ENCODE data around the gene P3H2. TPM values are rescaled to one million over a fixed set of nuclear protein-coding genes. Genes with fewer than 3 reads are reported as not detected.

Gene P3H2
- total and polyA plus RNA-seq, 11 donors = 0.55 to 24.8 (median 3.8) TPM

GRCh38 chr3:189982321-189982945 is 138.3 kb downstream of the P3H2 start:
- Histone ChIP-seq H3K27ac (peak overlapping the region in 1 of 12 donors; percentile 43), H3K27me3 (no peaks in the 10 kb centered on the region), H3K4me1 (peaks cover 0 to 25% (median 18%) of the 10 kb centered on the region in 12 donors), H3K4me3 (no peak overlapping the region), H3K9me3 (no peaks in the 10 kb centered on the region), H3K36me3 (no peaks in the 10 kb centered on the region)
- DNase-seq (no peak), ATAC-seq (peak in 2 of 4 donors; percentile 12 to 18)
- no peak for TF ChIP-seq POLR2A (IDR thresholded peaks at IDR 0.05)
- TF ChIP-seq CTCF (IDR thresholded peaks at IDR 0.05) = no peak
- intact Hi-C loops (cut with DNase I) = no loop called here
- 35 to 47% (median 38%) methylated on average over 5 of the region's 5 CpGs for WGBS, 4 donors

DNA sequence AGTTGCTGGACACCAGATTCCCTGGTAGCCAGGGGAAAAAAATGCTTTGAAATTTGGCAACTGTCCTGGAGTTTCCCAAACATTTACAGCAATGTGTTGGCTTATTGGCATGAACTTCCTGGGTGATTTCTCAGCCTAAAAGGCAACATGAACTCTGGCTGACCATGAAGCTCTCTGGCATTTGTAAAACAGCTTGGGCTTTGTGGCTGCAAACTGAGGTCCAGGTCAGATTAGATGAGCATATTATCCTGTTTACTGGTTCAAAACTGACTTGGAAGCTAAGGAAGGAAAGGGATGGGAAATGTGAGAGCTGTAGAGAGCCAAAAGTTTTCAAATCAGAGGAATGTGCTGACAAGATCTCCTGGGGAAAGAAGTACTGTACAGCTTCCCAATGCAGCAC is 139.0 kb downstream of the P3H2 start:
- intact Hi-C loops (cut with DNase I) = no loop called here
- Histone ChIP-seq H3K4me1 (peaks cover 0 to 25% (median 18%) of the 10 kb centered on the region in 12 donors), H3K9me3 (no peaks in the 10 kb centered on the region), H3K36me3 (no peaks in the 10 kb centered on the region), H3K27me3 (no peaks in the 10 kb centered on the region), H3K27ac (peak overlapping the region in 4 of 12 donors; percentile 2 to 20 (median 16)), H3K4me3 (no peak overlapping the region)
- TF ChIP-seq POLR2A (IDR thresholded peaks at IDR 0.05) (no peak), CTCF (IDR thresholded peaks at IDR 0.05) (no peak)
- DNase-seq (peak in 1 of 5 donors; percentile 13), ATAC-seq (peak in 3 of 4 donors; percentile 63 to 67 (median 65))

DNA sequence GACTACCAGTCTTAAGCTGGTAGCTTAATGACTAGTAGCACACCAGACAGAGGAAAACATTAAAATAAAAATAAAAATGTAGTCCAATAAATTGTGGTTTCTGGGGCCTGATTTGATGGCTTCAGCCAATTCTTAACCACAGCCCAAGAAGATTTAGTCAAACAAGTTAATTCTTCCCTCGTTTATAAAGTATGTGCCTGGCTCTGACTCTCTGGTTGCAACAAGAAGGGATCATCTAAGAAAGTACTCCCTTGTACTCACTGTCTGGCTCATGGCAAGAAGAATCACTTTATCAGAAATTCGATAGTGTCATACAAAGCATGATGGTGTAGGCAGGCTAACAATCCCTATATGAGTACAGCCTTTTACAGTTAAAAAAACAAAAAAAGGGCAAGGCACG is 141.9 kb downstream of the P3H2 start:
- DNase-seq (no peak), ATAC-seq (no peak)
- intact Hi-C loops (cut with DNase I) = loop anchor here in 3 of 10 donors (5.0 to 10.0 kb wide), 3 partner anchors 34 to 146 kb away; partner anchors contain the start of gene P3H2 (in 1 of the 3)
- no peak for TF ChIP-seq POLR2A (IDR thresholded peaks at IDR 0.05)
- no peak for TF ChIP-seq CTCF (IDR thresholded peaks at IDR 0.05)
- Histone ChIP-seq H3K27me3 (no peaks in the 10 kb centered on the region), H3K4me3 (no peak overlapping the region), H3K27ac (no peak overlapping the region), H3K9me3 (no peaks in the 10 kb centered on the region), H3K36me3 (no peaks in the 10 kb centered on the region), H3K4me1 (peaks cover 0 to 34% (median 18%) of the 10 kb centered on the region in 12 donors)
- WGBS, 4 donors = 85 to 94% (median 89%) methylated on average over 3 of the region's 3 CpGs

GRCh38 chr3:189977174-189977573 is 143.5 kb downstream of the P3H2 start:
- 82 to 86% (median 85%) methylated on average over 5 of the region's 5 CpGs for WGBS, 4 donors
- ATAC-seq = no peak
- no peak overlapping the region for H3K4me3 ChIP-seq

More at GRCh38 chr3:189977174-189977573, 143.5 kb downstream of the P3H2 start:
- H3K27ac ChIP-seq = no peak overlapping the region
- peaks cover 0 to 26% (median 11%) of the 10 kb centered on the region in 12 donors for H3K4me1 ChIP-seq
- H3K36me3 ChIP-seq = peaks cover 0 to 6% (median 0%) of the 10 kb centered on the region in 9 donors
- H3K27me3 ChIP-seq = no peaks in the 10 kb centered on the region
- DNase-seq = no peak
- no peaks in the 10 kb centered on the region for H3K9me3 ChIP-seq
- intact Hi-C loops (cut with DNase I) = loop anchor here in 3 of 10 donors (5.0 to 10.0 kb wide), 3 partner anchors 35 to 148 kb away; partner anchors contain the start of gene P3H2 (in 1 of the 3)
- TF ChIP-seq CTCF (IDR thresholded peaks at IDR 0.05) (no peak), POLR2A (IDR thresholded peaks at IDR 0.05) (no peak)
